Measurements from ENCODE around the gene MPRIP.

MPRIP gene

GRCh38 chr17:17107281-17107680, 65.0 kb downstream of the MPRIP start:
- H3K4me2 ChIP-seq (ENCODE audit: low read length): no peak overlapping the region
- no peak overlapping the region for H3K9ac ChIP-seq (ENCODE audit: low read length)
- H3K36me3 ChIP-seq (ENCODE audit: control insufficient read depth in 1 of 2, insufficient read depth in 2 of 2, low read length in 2 of 2): peaks cover 8 to 28% of the 10 kb centered on the region in 2 experiments
- H4K91ac ChIP-seq (ENCODE audit: low read depth, low read length): no peak overlapping the region
- no peak overlapping the region for H2AK5ac ChIP-seq (ENCODE audit: low read length)
- no peak overlapping the region for H3K4ac ChIP-seq (ENCODE audit: low read depth, low read length)
- no CpG with 5 or more reads among the region's 4 CpGs for WGBS (ENCODE audit: extremely low coverage, insufficient coverage, insufficient read length)
- no peak overlapping the region for H3K23ac ChIP-seq (ENCODE audit: low read length)
- H3K4me3 ChIP-seq (ENCODE audit: low read depth, low read length): no peak overlapping the region
- no peak overlapping the region for H3K27ac ChIP-seq (ENCODE audit: low read depth, low read length)
- DNase-seq: no peak
- H4K12ac ChIP-seq (ENCODE audit: low read depth, low read length): no peak overlapping the region
- H2AFZ ChIP-seq (ENCODE audit: insufficient read depth, low read length, poor library complexity): peak overlapping the region; percentile 40
- no peaks in the 10 kb centered on the region for H3K9me3 ChIP-seq (ENCODE audit: insufficient read depth, low read depth, low read length)
- H4K8ac ChIP-seq (ENCODE audit: low read depth, low read length): no peak overlapping the region
- peaks cover 0 to 6% of the 10 kb centered on the region in 2 experiments for H3K4me1 ChIP-seq (ENCODE audit: control insufficient read depth in 1 of 2, insufficient read depth in 2 of 2, low read length in 2 of 2)
- no peak overlapping the region for H2BK12ac ChIP-seq (ENCODE audit: low read length)
- H2BK120ac ChIP-seq (ENCODE audit: insufficient read depth, low read length, poor library complexity): no peak overlapping the region
- no peaks in the 10 kb centered on the region for H3K79me1 ChIP-seq (ENCODE audit: low read length)
- H2BK5ac ChIP-seq (ENCODE audit: low read depth, low read length, poor library complexity): no peak overlapping the region
- no peaks in the 10 kb centered on the region for H3K27me3 ChIP-seq (ENCODE audit: insufficient read depth, low read length)
- H3K14ac ChIP-seq (ENCODE audit: low read length): no peak overlapping the region
- H3K79me2 ChIP-seq (ENCODE audit: control insufficient read depth, insufficient read depth, low read length, poor library complexity): no peaks in the 10 kb centered on the region
- H3K18ac ChIP-seq (ENCODE audit: low read length): no peak overlapping the region

DNA sequence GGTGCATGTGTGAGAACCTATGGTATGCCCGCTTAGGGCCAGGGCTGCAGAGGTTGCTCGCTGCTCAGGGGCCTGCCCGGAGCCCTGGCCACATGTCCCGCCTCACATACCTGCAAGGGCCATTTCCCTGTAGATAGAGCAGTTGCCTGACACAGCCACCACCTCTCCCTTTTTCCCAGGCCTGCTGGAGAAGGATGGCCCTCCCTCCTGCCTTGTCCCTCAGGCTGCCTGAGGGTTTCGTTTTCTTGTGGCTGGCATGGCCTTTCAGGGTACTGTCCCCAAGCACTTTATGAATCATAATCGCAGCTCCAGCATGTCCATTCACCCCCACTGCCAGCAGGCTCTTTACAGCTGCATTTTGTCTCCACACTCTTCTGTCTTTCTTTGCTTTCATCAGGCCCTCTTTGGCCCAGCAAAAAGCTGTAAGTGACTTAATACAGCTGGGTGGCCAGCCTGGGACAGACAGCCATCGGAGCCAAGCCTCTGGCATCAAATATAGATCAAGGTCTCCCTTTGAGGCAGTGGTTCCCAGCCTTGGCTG, 65.7 kb downstream of the MPRIP start:
- Histone ChIP-seq H3K18ac (ENCODE audit: low read length) (peak overlapping the region; percentile 16), H3K27ac (ENCODE audit: low read depth, low read length) (no peak overlapping the region)
- WGBS (ENCODE audit: extremely low coverage, insufficient coverage, insufficient read length): no CpG with 5 or more reads among the region's 7 CpGs

DNA sequence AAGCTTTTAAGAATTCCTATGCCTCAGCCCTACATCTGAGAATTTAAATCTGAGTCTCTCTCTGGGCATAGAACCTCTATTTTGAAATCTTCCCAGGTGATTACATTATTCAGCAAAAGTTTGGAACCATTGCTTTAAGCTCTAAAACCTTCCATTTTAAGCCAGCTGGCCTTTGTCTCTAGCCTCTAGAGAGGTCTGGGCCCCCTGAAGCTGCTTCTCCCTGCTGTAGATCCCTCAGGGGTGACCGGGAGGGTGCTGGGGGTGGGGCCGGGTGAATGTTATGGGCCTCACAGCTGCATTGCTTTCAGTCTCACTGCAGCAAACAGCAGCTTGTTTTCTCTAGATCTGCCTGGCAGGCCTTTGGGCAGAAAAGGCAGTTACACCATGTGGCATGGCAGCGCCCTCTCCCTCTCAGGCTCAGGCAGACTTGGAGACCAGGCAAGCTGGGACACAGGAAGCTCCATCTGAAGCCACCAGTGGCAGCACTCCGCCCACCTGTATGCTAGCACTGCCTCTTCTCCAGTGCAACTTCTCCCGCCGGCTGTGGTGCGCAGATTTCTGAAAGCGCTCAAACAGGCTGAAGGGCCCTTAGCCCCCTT, 66.3 kb downstream of the MPRIP start:
- WGBS (ENCODE audit: extremely low coverage, insufficient coverage, insufficient read length): no CpG with 5 or more reads among the region's 8 CpGs
- no peaks in the 10 kb centered on the region for H3K79me2 ChIP-seq (ENCODE audit: control insufficient read depth, insufficient read depth, low read length, poor library complexity)
- no peaks in the 10 kb centered on the region for H3K9me3 ChIP-seq (ENCODE audit: insufficient read depth, low read depth, low read length)
- H3K9ac ChIP-seq (ENCODE audit: low read length): no peak overlapping the region
- no peak overlapping the region for H4K12ac ChIP-seq (ENCODE audit: low read depth, low read length)
- no peak overlapping the region for H2BK120ac ChIP-seq (ENCODE audit: insufficient read depth, low read length, poor library complexity)
- H3K23ac ChIP-seq (ENCODE audit: low read length): no peak overlapping the region
- no peaks in the 10 kb centered on the region for H3K79me1 ChIP-seq (ENCODE audit: low read length)
- H3K4me2 ChIP-seq (ENCODE audit: low read length): no peak overlapping the region
- no peak overlapping the region for H3K27ac ChIP-seq (ENCODE audit: low read depth, low read length)
- no peak overlapping the region for H3K14ac ChIP-seq (ENCODE audit: low read length)
- H3K4me1 ChIP-seq (ENCODE audit: control insufficient read depth in 1 of 2, insufficient read depth in 2 of 2, low read length in 2 of 2): no peaks in the 10 kb centered on the region
- no peak overlapping the region for H3K18ac ChIP-seq (ENCODE audit: low read length)
- H3K36me3 ChIP-seq (ENCODE audit: control insufficient read depth in 1 of 2, insufficient read depth in 2 of 2, low read length in 2 of 2): peaks cover 2 to 19% of the 10 kb centered on the region in 2 experiments
- no peak overlapping the region for H2AK5ac ChIP-seq (ENCODE audit: low read length)
- no peak for DNase-seq
- no peaks in the 10 kb centered on the region for H3K27me3 ChIP-seq (ENCODE audit: insufficient read depth, low read length)
- no peak overlapping the region for H4K91ac ChIP-seq (ENCODE audit: low read depth, low read length)
- no peak overlapping the region for H3K4me3 ChIP-seq (ENCODE audit: low read depth, low read length)
- no peak overlapping the region for H3K4ac ChIP-seq (ENCODE audit: low read depth, low read length)
- H2BK5ac ChIP-seq (ENCODE audit: low read depth, low read length, poor library complexity): no peak overlapping the region
- no peak overlapping the region for H2AFZ ChIP-seq (ENCODE audit: insufficient read depth, low read length, poor library complexity)
- H4K8ac ChIP-seq (ENCODE audit: low read depth, low read length): no peak overlapping the region
- H2BK12ac ChIP-seq (ENCODE audit: low read length): no peak overlapping the region

More for the DNA sequence above, 65.7 kb downstream of the MPRIP start:
- Histone ChIP-seq H2BK5ac (ENCODE audit: low read depth, low read length, poor library complexity) (no peak overlapping the region), H4K12ac (ENCODE audit: low read depth, low read length) (no peak overlapping the region), H3K27me3 (ENCODE audit: insufficient read depth, low read length) (no peaks in the 10 kb centered on the region), H2BK120ac (ENCODE audit: insufficient read depth, low read length, poor library complexity) (no peak overlapping the region), H3K4me2 (ENCODE audit: low read length) (no peak overlapping the region), H3K4ac (ENCODE audit: low read depth, low read length) (no peak overlapping the region), H2AFZ (ENCODE audit: insufficient read depth, low read length, poor library complexity) (no peak overlapping the region), H3K36me3 (ENCODE audit: control insufficient read depth in 1 of 2, insufficient read depth in 2 of 2, low read length in 2 of 2) (peaks cover 2 to 21% of the 10 kb centered on the region in 2 experiments), H3K9ac (ENCODE audit: low read length) (no peak overlapping the region), H3K4me1 (ENCODE audit: control insufficient read depth in 1 of 2, insufficient read depth in 2 of 2, low read length in 2 of 2) (peaks cover 0 to 3% of the 10 kb centered on the region in 2 experiments), H2BK12ac (ENCODE audit: low read length) (no peak overlapping the region), H3K79me1 (ENCODE audit: low read length) (no peaks in the 10 kb centered on the region), H4K8ac (ENCODE audit: low read depth, low read length) (no peak overlapping the region), H4K91ac (ENCODE audit: low read depth, low read length) (no peak overlapping the region), H3K79me2 (ENCODE audit: control insufficient read depth, insufficient read depth, low read length, poor library complexity) (no peaks in the 10 kb centered on the region), H2AK5ac (ENCODE audit: low read length) (no peak overlapping the region), H3K14ac (ENCODE audit: low read length) (no peak overlapping the region), H3K23ac (ENCODE audit: low read length) (no peak overlapping the region), H3K4me3 (ENCODE audit: low read depth, low read length) (no peak overlapping the region), H3K9me3 (ENCODE audit: insufficient read depth, low read depth, low read length) (no peaks in the 10 kb centered on the region)
- no peak for DNase-seq

GRCh38 chr17:17109256-17109655, 67.0 kb downstream of the MPRIP start:
- Histone ChIP-seq H3K4me2 (ENCODE audit: low read length) (no peak overlapping the region), H2BK5ac (ENCODE audit: low read depth, low read length, poor library complexity) (no peak overlapping the region), H2BK120ac (ENCODE audit: insufficient read depth, low read length, poor library complexity) (no peak overlapping the region), H4K8ac (ENCODE audit: low read depth, low read length) (no peak overlapping the region), H2AFZ (ENCODE audit: insufficient read depth, low read length, poor library complexity) (no peak overlapping the region), H3K79me2 (ENCODE audit: control insufficient read depth, insufficient read depth, low read length, poor library complexity) (no peaks in the 10 kb centered on the region), H3K14ac (ENCODE audit: low read length) (no peak overlapping the region), H3K36me3 (ENCODE audit: control insufficient read depth in 1 of 2, insufficient read depth in 2 of 2, low read length in 2 of 2) (peaks cover 2 to 19% of the 10 kb centered on the region in 2 experiments), H3K9me3 (ENCODE audit: insufficient read depth, low read depth, low read length) (no peaks in the 10 kb centered on the region), H3K18ac (ENCODE audit: low read length) (no peak overlapping the region), H3K4me3 (ENCODE audit: low read depth, low read length) (no peak overlapping the region), H2AK5ac (ENCODE audit: low read length) (no peak overlapping the region), H3K4ac (ENCODE audit: low read depth, low read length) (no peak overlapping the region), H4K12ac (ENCODE audit: low read depth, low read length) (no peak overlapping the region), H3K79me1 (ENCODE audit: low read length) (no peaks in the 10 kb centered on the region), H3K27me3 (ENCODE audit: insufficient read depth, low read length) (no peaks in the 10 kb centered on the region), H4K91ac (ENCODE audit: low read depth, low read length) (no peak overlapping the region), H3K23ac (ENCODE audit: low read length) (no peak overlapping the region), H3K4me1 (ENCODE audit: control insufficient read depth in 1 of 2, insufficient read depth in 2 of 2, low read length in 2 of 2) (no peaks in the 10 kb centered on the region), H2BK12ac (ENCODE audit: low read length) (no peak overlapping the region), H3K9ac (ENCODE audit: low read length) (no peak overlapping the region), H3K27ac (ENCODE audit: low read depth, low read length) (no peak overlapping the region)
- no peak for DNase-seq
- WGBS (ENCODE audit: extremely low coverage, insufficient coverage, insufficient read length): no CpG with 5 or more reads among the region's 4 CpGs

Data from trophoblast cell (in vitro differentiated cells and primary cell).